Dendritic cell treated with granulocyte-macrophage colony-stimulating factor and Interleukin-4, amounts not matched to agents 40 ng/mL and 50 ng/mL, for 4 days (primary cell): ENCODE data around the gene CPT1B.

Experiments used
- H3K27ac Mint-ChIP-seq: one replicate; pipeline ENCODE4 v1.8.0; 2022; ENCODE audit warnings: mild to moderate bottlenecking, mixed read lengths
- H3K27me3 Mint-ChIP-seq: one replicate; pipeline ENCODE4 v1.8.0; 2022; ENCODE audit warnings: mild to moderate bottlenecking, mixed read lengths
- H3K36me3 Mint-ChIP-seq: one replicate; pipeline ENCODE4 v1.8.0; 2022; ENCODE audit warnings: low read depth, mixed read lengths
- H3K4me1 Mint-ChIP-seq: one replicate; pipeline ENCODE4 v1.8.0; 2022; ENCODE audit warnings: low read depth, mixed read lengths
- H3K4me3 Mint-ChIP-seq: one replicate; pipeline ENCODE4 v1.8.0; 2022; ENCODE audit warnings: mild to moderate bottlenecking, moderate library complexity, mixed read lengths
- H3K9me3 Mint-ChIP-seq: one replicate; pipeline ENCODE4 v1.8.0; 2022; ENCODE audit warnings: mixed read lengths
- intact Hi-C: fragments of 100-400 bp; cut with micrococcal nuclease; formaldehyde crosslinking; loops from one replicate; pipeline ENCODE4 v1.15.0; 2022

The CPT1B gene

DNA sequence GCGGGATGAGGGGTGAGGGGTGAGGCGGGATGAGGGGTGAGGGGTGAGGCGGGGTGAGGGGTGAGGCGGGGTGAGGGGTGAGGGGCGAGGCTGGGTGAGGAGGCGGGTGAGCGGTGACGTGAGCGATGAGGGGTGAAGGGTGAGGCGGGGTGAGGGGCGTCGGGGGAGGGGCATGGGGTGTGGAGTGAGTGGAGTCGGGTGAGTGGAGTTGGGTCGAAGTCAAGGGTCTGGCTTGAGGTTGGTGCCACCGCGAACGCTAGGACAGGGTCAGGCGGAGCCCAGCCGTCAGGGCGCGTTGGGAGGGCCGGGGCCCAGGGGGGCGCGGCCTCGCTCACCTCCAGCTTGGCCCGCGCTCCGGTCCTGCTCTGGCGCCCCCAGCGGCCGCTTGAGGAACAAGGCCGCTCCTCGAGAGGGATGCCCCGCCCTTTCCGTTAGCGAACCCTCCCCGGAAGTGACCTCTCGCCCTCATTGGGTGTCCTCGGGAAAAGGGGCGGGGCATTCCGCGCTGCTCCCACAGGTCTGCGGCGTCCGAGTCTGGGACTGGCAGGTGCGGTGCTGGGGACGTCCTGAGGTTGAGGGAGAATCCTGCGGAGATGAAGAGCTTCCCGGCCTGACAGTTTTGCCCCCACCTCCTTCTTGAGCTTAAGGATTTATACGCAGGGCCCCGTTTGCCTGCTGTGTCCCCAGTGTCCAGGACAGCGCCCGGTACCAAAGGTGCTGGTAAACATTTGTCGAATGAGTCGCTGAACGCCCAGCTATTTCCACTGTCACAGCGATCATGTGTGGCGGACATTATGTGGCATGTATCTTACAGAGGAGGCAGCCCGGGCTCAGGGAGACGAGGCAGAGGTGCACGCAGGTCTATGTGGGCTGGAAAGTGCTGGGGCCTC, 15.5 kb downstream of the CPT1B start, which contains the start of gene SYCE3:
SYCE3 (minus strand) TSS at position 397 of the 890 bp plus-strand sequence. CDS start 6,514 bp downstream, outside the sequence.
- H3K36me3 Mint-ChIP-seq, result no peaks in the 10 kb centered on the region
- peak within 1 kb of the TSS; percentile 69 for H3K27ac Mint-ChIP-seq
- peaks cover 16% of the 10 kb centered on the region for H3K27me3 Mint-ChIP-seq
- intact Hi-C loops, result loop anchor here (1.0 to 2.0 kb wide), 3 partner anchors 18 to 54 kb away; partner anchors contain the start of genes NCAPH2 and SCO2
- H3K9me3 Mint-ChIP-seq, result no peaks in the 10 kb centered on the region
- peaks cover 17% of the 10 kb centered on the region for H3K4me1 Mint-ChIP-seq
- peak within 1 kb of the TSS; percentile 86 for H3K4me3 Mint-ChIP-seq

DNA sequence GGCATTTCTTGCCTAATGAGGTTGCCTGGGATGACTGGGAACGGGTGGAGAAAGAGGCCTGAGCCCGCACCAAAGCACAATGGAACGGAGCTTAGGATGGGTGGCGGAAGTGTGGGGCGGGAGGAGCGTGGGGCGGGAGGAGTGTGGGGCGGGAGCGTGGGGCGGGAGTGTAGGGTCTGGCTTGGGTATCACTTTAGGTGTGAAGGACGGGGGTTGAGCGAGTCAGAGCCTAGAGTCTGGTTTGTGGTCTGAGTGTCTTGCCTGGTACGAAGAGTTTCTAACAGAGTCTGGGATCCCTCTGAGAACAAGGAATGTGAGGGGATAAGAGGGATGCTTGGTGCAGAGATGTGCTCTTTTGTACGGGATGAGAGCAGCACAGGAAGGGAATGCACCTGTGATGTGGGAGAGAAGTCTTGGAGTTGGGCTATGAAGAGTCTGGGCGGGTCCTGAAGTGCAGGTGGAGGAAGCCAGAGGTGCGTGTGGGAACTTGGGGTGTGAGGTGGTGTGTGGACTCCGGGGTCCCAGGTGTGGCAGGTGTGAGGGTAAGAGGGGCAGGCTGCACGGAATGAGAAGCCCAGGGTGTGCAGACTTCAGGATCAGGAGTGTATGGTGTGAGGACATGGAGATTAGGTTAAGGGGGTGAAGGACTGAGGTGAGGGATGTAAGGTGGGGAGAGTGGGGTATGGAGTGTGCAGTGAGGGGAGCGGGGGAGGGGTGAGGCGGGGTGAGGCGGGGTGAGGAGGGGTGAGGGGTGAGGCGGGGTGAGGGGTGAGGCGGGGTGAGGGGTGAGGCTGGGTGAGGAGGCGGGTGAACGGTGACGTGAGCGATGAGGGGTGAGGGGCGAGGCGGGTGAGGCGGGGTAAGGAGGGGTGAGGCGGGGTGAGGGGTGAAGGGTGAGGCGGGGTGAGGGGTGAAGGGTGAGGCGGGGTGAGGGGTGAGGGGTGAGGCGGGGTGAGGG, 16.5 kb downstream of the CPT1B start:
- Mint-ChIP-seq H3K9me3 (no peaks in the 10 kb centered on the region), H3K27ac (peak overlapping the region; percentile 67), H3K4me1 (peaks cover 17% of the 10 kb centered on the region), H3K4me3 (peak overlapping the region; percentile 59), H3K36me3 (no peaks in the 10 kb centered on the region), H3K27me3 (peaks cover 14% of the 10 kb centered on the region)
- intact Hi-C loops, result loop anchor here (1.0 to 2.0 kb wide), 3 partner anchors 17 to 53 kb away; partner anchors contain the start of genes NCAPH2 and SCO2

DNA sequence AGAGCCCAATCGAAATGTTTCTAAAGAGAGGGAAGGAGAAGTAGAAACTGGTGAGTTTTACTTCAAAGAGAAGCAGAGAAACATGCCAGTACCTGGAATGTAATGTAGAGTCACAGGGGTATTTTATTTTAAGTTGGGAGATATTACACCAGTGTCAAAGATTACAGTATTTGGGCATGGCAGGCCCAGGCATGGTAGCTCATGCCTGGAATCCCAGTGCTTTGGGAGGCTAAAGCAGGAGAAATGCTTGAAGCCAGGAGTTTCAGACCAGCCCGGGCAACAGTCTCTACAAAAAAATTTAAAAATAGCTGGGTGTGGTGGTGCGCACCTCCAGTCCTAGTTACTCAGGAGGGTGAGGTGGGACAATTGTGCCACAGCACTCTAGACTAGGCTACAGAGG, 18.2 kb downstream of the CPT1B start:
- intact Hi-C loops, result no loop called here
- Mint-ChIP-seq H3K9me3 (no peaks in the 10 kb centered on the region), H3K4me1 (peaks cover 17% of the 10 kb centered on the region)

DNA sequence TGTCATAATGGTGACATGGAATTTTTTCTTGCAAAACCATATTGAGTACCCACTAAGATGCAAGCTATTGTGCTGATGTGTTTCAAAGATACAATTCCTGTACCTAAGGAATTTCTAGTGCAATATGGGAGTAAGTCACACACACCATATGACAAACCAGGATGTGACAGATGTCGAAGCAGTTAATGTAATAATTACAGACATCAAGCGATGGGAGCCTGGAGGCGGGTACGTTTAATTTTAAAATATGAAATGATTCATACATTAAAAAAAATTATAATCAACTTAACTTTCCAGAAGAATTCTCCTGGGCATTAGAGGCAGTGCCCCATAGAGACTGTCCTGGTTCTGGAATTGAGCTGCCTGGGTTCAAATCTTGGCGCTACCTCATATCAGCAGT, 21.5 kb downstream of the CPT1B start:
- Mint-ChIP-seq H3K4me1 (peaks cover 5% of the 10 kb centered on the region), H3K9me3 (no peaks in the 10 kb centered on the region), H3K27me3 (peaks cover 2% of the 10 kb centered on the region), H3K27ac (no peak overlapping the region), H3K4me3 (no peak overlapping the region), H3K36me3 (no peaks in the 10 kb centered on the region)
- intact Hi-C loops, result no loop called here

More for the DNA sequence above, 18.2 kb downstream of the CPT1B start:
- Mint-ChIP-seq H3K27ac (no peak overlapping the region), H3K27me3 (peaks cover 14% of the 10 kb centered on the region), H3K4me3 (no peak overlapping the region), H3K36me3 (no peaks in the 10 kb centered on the region)

DNA sequence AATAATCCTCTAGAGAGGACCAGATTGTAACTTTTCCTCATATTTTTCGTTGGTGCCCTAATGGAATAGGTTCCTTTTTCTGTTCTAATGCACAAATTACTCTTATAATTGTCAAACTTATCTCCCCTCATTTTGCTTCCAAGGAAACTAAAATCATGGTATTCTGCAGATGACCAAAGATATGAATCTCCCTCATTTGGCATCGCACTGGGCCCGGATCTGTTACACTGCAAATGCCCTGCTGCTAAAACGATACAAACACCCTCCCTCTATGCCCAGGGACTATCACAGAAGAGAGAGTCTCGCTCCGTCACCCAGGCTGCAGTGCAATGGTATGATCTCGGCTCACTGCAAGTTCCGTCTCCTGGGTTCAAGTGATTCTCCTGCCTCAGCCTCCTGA, 24.9 kb downstream of the CPT1B start:
- Mint-ChIP-seq H3K4me1 (peaks cover 20% of the 10 kb centered on the region), H3K27me3 (peaks cover 11% of the 10 kb centered on the region), H3K36me3 (no peaks in the 10 kb centered on the region), H3K4me3 (no peak overlapping the region), H3K9me3 (no peaks in the 10 kb centered on the region), H3K27ac (no peak overlapping the region)
- intact Hi-C loops, result no loop called here

DNA sequence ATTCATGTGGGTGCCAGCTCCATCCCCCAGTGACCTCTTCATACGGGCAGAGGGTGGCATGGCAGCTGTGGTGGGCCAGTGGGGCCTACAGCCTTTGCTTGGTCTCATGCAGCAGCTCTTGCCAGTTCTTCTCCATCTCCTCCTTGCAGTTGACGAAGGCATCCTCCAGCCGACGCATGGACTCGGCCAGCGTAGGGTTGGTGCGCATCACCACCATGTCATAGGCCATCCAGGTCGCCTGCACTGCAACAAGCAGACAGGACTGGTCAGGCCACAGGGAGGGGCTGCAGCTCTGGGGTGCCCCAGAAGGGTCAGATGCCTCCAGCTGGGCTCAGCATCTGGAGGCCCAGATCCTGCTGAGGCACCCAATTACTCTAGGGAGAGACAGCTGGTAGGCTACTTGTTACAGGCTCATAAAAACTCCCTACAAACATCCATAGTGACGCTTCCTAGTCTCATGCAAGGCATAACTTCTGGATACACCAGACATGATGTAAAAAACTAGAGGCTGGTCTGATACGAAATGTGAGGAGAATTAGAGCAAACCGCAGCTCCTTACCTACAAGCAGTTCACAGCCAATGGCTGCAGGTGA, 27.0 kb downstream of the CPT1B start:
- peaks cover 25% of the 10 kb centered on the region for H3K4me1 Mint-ChIP-seq
- H3K36me3 Mint-ChIP-seq, result no peaks in the 10 kb centered on the region
- H3K27ac Mint-ChIP-seq, result no peak overlapping the region
- H3K27me3 Mint-ChIP-seq, result peaks cover 24% of the 10 kb centered on the region
- H3K4me3 Mint-ChIP-seq, result no peak overlapping the region
- intact Hi-C loops, result no loop called here
- no peaks in the 10 kb centered on the region for H3K9me3 Mint-ChIP-seq

DNA sequence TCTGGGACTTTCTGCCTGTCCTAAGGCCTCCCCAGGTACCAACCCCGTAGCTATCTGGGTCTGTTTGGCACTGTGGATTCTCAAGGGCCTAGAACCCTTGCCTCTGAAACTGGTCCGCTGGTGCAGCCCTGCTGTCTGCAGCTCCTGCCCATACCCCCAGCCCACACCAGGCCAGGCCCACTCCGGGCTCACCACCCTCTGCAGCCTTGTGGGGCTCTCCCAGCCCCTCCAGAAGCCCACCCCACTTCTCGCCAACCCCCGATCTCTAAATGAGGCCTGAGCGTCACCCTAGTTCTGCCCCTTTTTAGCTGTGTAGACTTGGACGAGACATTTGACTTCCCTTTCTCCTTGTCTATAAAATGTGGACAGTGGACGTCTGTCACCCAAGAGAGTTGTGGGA, 27.8 kb downstream of the CPT1B start:
- no peak overlapping the region for H3K4me3 Mint-ChIP-seq
- no peak overlapping the region for H3K27ac Mint-ChIP-seq
- H3K4me1 Mint-ChIP-seq, result peaks cover 28% of the 10 kb centered on the region
- no peaks in the 10 kb centered on the region for H3K9me3 Mint-ChIP-seq
- H3K27me3 Mint-ChIP-seq, result peaks cover 26% of the 10 kb centered on the region
- intact Hi-C loops, result no loop called here
- no peaks in the 10 kb centered on the region for H3K36me3 Mint-ChIP-seq

DNA sequence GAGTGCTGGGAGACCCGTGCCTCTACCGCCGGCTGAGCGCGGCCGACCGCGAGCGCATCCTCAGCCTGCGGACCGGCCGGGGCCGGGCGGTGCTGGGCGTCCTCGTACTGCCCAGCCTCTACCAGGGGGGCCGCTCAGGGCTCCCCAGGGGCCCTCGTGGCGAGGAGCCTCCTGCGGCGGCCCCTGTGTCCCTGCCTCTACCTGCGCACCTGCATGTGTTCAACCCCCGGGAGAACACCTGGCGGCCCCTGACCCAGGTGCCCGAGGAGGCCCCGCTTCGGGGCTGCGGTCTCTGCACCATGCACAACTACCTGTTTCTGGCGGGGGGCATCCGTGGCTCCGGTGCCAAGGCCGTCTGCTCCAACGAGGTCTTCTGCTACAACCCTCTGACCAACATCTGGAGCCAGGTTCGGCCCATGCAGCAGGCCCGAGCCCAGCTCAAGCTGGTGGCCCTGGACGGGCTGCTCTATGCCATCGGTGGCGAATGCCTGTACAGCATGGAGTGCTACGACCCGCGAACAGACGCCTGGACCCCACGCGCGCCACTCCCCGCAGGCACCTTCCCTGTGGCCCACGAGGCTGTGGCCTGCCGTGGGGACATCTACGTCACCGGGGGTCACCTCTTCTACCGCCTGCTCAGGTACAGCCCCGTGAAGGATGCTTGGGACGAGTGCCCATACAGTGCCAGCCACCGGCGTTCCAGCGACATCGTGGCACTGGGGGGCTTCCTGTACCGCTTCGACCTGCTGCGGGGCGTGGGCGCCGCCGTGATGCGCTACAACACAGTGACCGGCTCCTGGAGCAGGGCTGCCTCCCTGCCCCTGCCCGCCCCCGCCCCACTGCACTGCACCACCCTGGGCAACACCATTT, 29.1 kb downstream of the CPT1B start:
- peak overlapping the region; percentile 57 for H3K4me3 Mint-ChIP-seq
- peak overlapping the region; percentile 76 for H3K27ac Mint-ChIP-seq
- H3K36me3 Mint-ChIP-seq, result no peaks in the 10 kb centered on the region
- intact Hi-C loops, result no loop called here
- H3K27me3 Mint-ChIP-seq, result peaks cover 27% of the 10 kb centered on the region
- peaks cover 39% of the 10 kb centered on the region for H3K4me1 Mint-ChIP-seq
- H3K9me3 Mint-ChIP-seq, result no peaks in the 10 kb centered on the region

DNA sequence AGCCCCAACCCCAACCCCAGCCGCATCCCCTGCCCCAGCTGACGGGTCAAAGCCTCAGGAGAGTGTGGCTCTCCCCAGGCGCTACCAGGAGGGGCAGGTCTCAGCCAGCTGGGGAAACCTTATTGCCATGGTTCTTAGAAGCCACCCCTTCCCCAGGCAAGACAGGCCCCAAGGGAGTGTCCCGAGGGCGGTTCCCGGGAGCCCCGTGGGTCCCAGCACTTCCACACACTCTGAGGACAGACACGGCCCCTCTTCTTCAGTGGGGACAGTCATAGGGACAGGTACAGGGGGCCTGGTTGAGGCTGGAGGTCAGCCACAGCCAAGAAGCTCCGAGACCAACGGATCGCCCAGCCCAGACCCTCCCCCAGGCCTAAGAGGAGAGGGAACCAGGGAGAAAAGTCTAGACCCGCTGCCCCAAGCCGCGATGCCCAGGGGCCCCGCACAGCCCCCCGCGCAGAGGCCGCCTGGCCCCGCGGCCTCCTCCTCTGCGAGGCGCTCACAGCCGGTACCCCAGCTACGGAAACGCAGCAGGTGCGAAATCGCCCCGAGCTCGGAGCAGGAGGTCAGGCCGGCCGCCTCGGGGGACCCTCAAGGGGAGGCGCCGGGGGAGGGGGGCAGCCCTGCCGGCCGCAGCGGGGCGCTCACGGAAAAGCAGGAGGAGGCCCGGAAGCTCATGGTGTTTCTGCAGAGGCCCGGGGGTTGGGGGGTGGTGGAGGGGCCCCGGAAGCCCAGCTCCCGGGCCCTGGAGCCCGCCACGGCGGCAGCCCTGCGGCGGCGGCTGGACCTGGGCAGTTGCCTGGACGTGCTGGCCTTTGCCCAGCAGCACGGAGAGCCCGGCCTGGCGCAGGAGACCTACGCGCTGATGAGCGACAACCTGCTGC, 29.9 kb downstream of the CPT1B start:
- H3K27me3 Mint-ChIP-seq, result peaks cover 27% of the 10 kb centered on the region
- intact Hi-C loops, result no loop called here
- no peaks in the 10 kb centered on the region for H3K9me3 Mint-ChIP-seq
- H3K4me1 Mint-ChIP-seq, result peaks cover 39% of the 10 kb centered on the region
- peak overlapping the region; percentile 34 for H3K4me3 Mint-ChIP-seq
- peak overlapping the region; percentile 64 for H3K27ac Mint-ChIP-seq
- H3K36me3 Mint-ChIP-seq, result no peaks in the 10 kb centered on the region

DNA sequence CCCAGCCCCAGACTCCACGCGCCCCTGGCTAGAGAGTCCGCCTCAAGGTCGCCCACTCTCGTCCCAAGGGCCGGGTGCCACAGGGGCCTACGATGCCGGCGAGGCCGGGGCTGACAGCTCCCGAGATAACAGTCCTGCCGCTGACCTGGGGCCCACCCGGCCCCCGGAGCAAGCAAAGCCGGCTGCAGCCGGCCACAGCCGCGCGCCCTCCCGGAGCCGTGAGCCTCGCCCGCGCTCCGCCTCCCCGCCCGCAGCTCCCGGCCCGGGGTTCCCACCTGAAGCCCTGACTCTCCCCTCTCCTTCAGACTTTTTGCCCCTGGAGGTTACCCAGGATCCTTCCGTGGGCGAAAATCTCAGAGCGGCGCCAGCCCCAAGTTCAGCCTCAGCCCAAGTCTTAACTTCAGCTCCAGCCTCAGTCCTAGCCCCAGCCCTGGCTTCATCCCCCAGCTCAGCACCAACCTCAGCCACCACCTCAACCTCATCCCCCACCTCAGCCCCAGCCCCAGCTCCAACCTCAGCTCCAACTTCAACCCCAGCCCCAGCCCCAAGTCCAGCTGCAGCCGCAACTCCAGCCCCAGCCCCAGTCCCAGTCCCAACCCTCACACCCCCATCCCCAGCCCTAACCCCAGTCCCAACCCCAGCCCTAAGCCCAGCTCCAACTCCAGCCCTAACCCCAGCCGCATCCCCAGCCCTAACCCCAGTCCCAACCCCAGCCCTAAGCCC, 30.8 kb downstream of the CPT1B start:
- Mint-ChIP-seq H3K27me3 (peaks cover 27% of the 10 kb centered on the region), H3K4me1 (peaks cover 44% of the 10 kb centered on the region), H3K4me3 (peak overlapping the region; percentile 44), H3K36me3 (peaks cover 5% of the 10 kb centered on the region), H3K9me3 (no peaks in the 10 kb centered on the region), H3K27ac (peak overlapping the region; percentile 64)
- intact Hi-C loops, result no loop called here

DNA sequence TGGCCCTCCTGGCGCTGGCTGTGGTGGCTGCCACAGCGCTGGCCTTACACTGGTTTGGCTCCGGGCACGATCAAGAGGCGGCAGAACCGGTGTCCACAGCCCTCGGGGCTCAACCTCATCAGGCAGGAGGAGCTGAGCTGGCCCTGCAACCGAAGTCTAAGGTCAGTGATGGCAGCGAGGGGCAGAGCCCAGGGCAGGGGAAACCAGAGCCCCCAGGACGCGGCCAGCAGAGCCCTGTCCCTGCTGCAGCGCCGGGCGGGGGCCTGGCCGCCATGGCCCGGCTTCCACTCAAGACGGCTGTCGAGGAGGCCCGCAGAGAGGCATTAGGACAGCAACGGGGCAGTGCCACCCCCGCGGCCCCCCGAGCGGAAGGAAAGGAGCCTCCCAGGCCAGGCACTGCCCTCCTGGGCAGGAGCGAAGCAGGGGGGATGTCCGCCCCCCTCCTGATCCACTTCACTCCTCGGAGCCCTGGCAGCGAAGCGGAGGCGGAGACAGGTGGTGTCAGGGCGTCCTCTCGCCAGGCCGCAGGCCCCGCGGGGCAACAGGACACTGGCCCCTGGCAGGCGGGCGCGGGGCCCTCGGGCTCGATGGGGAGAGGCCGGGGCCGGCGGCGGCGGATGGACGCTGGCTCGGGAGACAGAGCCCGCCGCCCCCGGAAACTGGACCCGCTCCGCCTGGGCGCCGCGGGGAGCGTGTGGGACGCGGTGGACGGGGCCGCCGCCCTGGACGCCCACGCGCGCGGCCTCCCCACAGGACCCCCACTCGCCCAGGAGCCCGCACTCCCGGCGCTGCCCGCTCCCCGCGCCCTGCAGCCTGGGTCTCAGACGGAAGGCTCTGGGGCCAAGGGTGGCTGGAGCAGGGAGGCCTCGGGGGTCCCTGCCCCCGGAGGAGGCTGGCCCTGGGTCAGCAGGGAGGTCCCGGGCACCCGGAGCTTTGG, 31.6 kb downstream of the CPT1B start:
- Mint-ChIP-seq H3K4me3 (no peak overlapping the region), H3K4me1 (peaks cover 46% of the 10 kb centered on the region), H3K36me3 (peaks cover 8% of the 10 kb centered on the region), H3K9me3 (no peaks in the 10 kb centered on the region), H3K27me3 (peaks cover 27% of the 10 kb centered on the region), H3K27ac (peak overlapping the region; percentile 95)
- intact Hi-C loops, result no loop called here
